HepG2 (cell line): ENCODE measurements around the gene RAI14. TPM values are rescaled to one million over a fixed set of nuclear protein-coding genes. Genes with fewer than 3 reads are reported as not detected.

Source experiments
- ATF3 ChIP-seq: sonication (generic); formaldehyde crosslinking; IDR thresholded peaks from 2 replicates; pipeline ENCODE4 v1.4.0; 2020; ENCODE audit warnings: missing genetic modification reagents
- BCL6 ChIP-seq: IDR thresholded peaks from 2 replicates; pipeline ENCODE4 v1.6.1; 2016; ENCODE audit warnings: missing genetic modification reagents, missing compliant biosample characterization
- CREB1 ChIP-seq, 2 experiments: fragments of 450-650 bp in 1 of 2; IDR thresholded peaks; 2 replicates each; pipeline ENCODE4 v1.6.1; 2016 to 2017; ENCODE audit warnings: control low read depth in 1 of 2, mild to moderate bottlenecking in 1 of 2, missing compliant biosample characterization in 1 of 2, missing genetic modification characterization in 1 of 2
- CSRNP2 ChIP-seq: sonication (generic); formaldehyde crosslinking; conservative IDR thresholded peaks from 2 replicates; pipeline ENCODE4 v1.8.0; 2022; ENCODE audit warnings: low read depth, missing genetic modification reagents
- DBP ChIP-seq: sonication (generic); formaldehyde crosslinking; IDR thresholded peaks from 2 replicates; pipeline ENCODE4 v1.4.0; 2020; ENCODE audit warnings: missing genetic modification reagents; ENCODE audit errors: not compliant biosample characterization
- KAT2B ChIP-seq: fragments of 150-350 bp; IDR thresholded peaks from 2 replicates; pipeline ENCODE4 v1.6.1; 2014; ENCODE audit warnings: low read depth, low read length, borderline replicate concordance
- MED1 ChIP-seq: sonication (generic); formaldehyde crosslinking; IDR thresholded peaks from 2 replicates; pipeline ENCODE4 v1.4.0; 2020; ENCODE audit warnings: missing genetic modification reagents
- NR1H2 ChIP-seq: sonication (generic); formaldehyde crosslinking; IDR thresholded peaks from 2 replicates; pipeline ENCODE4 v1.8.1; 2022; ENCODE audit warnings: low read depth, missing genetic modification reagents, borderline replicate concordance
- PAF1 ChIP-seq: IDR thresholded peaks from 2 replicates; pipeline ENCODE4 v1.6.1; 2016; ENCODE audit warnings: missing genetic modification reagents, missing compliant biosample characterization
- XRCC5 ChIP-seq: fragments of 200-400 bp; formaldehyde crosslinking; optimal IDR thresholded peaks from 2 replicates; pipeline ENCODE3; 2017; ENCODE audit warnings: mild to moderate bottlenecking, low read length
- ZBTB26 ChIP-seq: IDR thresholded peaks from 2 replicates; pipeline ENCODE4 v1.6.1; 2016; ENCODE audit warnings: missing compliant biosample characterization, missing genetic modification reagents, borderline replicate concordance
- ZNF263 ChIP-seq: sonication (generic); formaldehyde crosslinking; IDR thresholded peaks from 2 replicates; pipeline ENCODE4 v1.4.0; 2020; ENCODE audit warnings: missing genetic modification reagents
- ZNF556 ChIP-seq: sonication (generic); formaldehyde crosslinking; IDR thresholded peaks from 2 replicates; pipeline ENCODE4 v1.4.0; 2020; ENCODE audit warnings: mild to moderate bottlenecking, missing genetic modification reagents, borderline replicate concordance
- ZNF557 ChIP-seq: sonication (generic); formaldehyde crosslinking; IDR thresholded peaks from 2 replicates; pipeline ENCODE4 v1.4.0; 2020; ENCODE audit warnings: missing genetic modification reagents
- ZNF576 ChIP-seq: sonication (generic); formaldehyde crosslinking; IDR thresholded peaks from 2 replicates; pipeline ENCODE4 v1.4.0; 2020; ENCODE audit warnings: mild to moderate bottlenecking, missing genetic modification reagents
- ZNF775 ChIP-seq: sonication (generic); formaldehyde crosslinking; IDR thresholded peaks from 2 replicates; pipeline ENCODE4 v1.4.0; 2020; ENCODE audit warnings: missing genetic modification reagents, mild to moderate bottlenecking, moderate library complexity, borderline replicate concordance
- ZNF839 ChIP-seq: sonication (generic); formaldehyde crosslinking; IDR thresholded peaks from 2 replicates; pipeline ENCODE4 v1.4.0; 2020; ENCODE audit warnings: missing genetic modification reagents, mild to moderate bottlenecking, borderline replicate concordance
- polyA plus RNA-seq, 8 experiments: library from polyadenylated mRNA; depleted of rRNA in 3 of 8; stranded (reverse) in 7 of 8; unstranded in 1 of 8; fragments of >200 nt; fragmentation: Illumina TruSeq in 4 of 8; extraction: Trizol in 4 of 8; gene quantifications; 2 replicates each; pipeline versions ENCODE4 v1.2.1 to v1.2.3, GENCODE V29; 2011 to 2016; ENCODE audit warnings: low read depth in 4 of 8, missing spikeins in 1 of 8, mixed read lengths in 1 of 8; ENCODE audit not compliant: insufficient read depth in 1 of 8
- total RNA-seq, 5 experiments: library from RNA; depleted of rRNA; stranded (reverse); fragments of >200 nt; fragmentation: Illumina TruSeq; extraction: Trizol; gene quantifications; 2 replicates each; pipeline ENCODE4 v1.2.3, GENCODE V29; 2016; ENCODE audit warnings: low read depth in 1 of 5
- TF ChIP-seq, protein P1 (sequence below): sonication (generic); formaldehyde crosslinking; IDR thresholded peaks from 2 replicates; pipeline ENCODE4 v1.4.0; 2020; ENCODE audit warnings: missing genetic modification reagents, borderline replicate concordance

Gene RAI14
- total and polyA plus RNA-seq, 2 of the 13 experiments (the other 11 are each of a cell fraction or from before 2014, with no cell fraction given), result 12.6 to 18.2 TPM

GRCh38 chr5:34686762-34687268 lies 30.7 kb downstream of the RAI14 start (continued):
- TF ChIP-seq DBP (CRISPR knock-in tag) (no peak), NR1H2 (CRISPR knock-in tag) (no peak), XRCC5 (peak; percentile 50), ZNF556 (CRISPR knock-in tag) (no peak), ZNF775 (CRISPR knock-in tag) (no peak), ZNF263 (peak; percentile 62), PAF1 (CRISPR knock-in tag) (no peak), BCL6 (CRISPR knock-in tag) (0 out of 2 replicates have a peak, but pooled peaks have one; percentile 12), KAT2B (no peak), ZNF576 (CRISPR knock-in tag) (no peak), ZBTB26 (CRISPR knock-in tag) (peak; percentile 54; the same call in 1 of the 2 replicates), ZNF557 (no peak), ATF3 (CRISPR knock-in tag) (peak; percentile 69), CREB1 (IDR thresholded peaks at IDR 0.05) (peak; percentile 82), CREB1 (CRISPR knock-in tag; IDR thresholded peaks at IDR 0.05) (peak; percentile 56; the same call in 1 of the 2 replicates), MED1 (0 out of 2 replicates have a peak, but pooled peaks have one; percentile 20), ZNF839 (CRISPR knock-in tag) (no peak), CSRNP2 (CRISPR knock-in tag) (no peak)
- TF ChIP-seq, protein P1, sequence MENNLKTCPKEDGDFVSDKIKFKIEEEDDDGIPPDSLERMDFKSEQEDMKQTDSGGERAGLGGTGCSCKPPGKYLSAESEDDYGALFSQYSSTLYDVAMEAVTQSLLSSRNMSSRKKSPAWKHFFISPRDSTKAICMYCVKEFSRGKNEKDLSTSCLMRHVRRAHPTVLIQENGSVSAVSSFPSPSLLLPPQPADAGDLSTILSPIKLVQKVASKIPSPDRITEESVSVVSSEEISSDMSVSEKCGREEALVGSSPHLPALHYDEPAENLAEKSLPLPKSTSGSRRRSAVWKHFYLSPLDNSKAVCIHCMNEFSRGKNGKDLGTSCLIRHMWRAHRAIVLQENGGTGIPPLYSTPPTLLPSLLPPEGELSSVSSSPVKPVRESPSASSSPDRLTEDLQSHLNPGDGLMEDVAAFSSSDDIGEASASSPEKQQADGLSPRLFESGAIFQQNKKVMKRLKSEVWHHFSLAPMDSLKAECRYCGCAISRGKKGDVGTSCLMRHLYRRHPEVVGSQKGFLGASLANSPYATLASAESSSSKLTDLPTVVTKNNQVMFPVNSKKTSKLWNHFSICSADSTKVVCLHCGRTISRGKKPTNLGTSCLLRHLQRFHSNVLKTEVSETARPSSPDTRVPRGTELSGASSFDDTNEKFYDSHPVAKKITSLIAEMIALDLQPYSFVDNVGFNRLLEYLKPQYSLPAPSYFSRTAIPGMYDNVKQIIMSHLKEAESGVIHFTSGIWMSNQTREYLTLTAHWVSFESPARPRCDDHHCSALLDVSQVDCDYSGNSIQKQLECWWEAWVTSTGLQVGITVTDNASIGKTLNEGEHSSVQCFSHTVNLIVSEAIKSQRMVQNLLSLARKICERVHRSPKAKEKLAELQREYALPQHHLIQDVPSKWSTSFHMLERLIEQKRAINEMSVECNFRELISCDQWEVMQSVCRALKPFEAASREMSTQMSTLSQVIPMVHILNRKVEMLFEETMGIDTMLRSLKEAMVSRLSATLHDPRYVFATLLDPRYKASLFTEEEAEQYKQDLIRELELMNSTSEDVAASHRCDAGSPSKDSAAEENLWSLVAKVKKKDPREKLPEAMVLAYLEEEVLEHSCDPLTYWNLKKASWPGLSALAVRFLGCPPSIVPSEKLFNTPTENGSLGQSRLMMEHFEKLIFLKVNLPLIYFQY, result no peak
